CD8-positive, alpha-beta memory T cell (primary cell): ENCODE data around the gene UVSSA. TPM values are rescaled to one million over a fixed set of nuclear protein-coding genes. Genes with fewer than 3 reads are reported as not detected.

Experiments used
- CTCF ChIA-PET: fragments of 350-600 bp; sonication (Branson Sonifier 250); formaldehyde crosslinking; loops from one replicate; lab custom pipeline; 2021; ENCODE audit warnings: antibody characterized with exemption; lab: Charles Lee
- POLR2A ChIA-PET: fragments of 350-600 bp; sonication (Branson Sonifier 250); formaldehyde crosslinking; loops from one replicate; lab custom pipeline; 2021; ENCODE audit warnings: antibody characterized with exemption; lab: Charles Lee
- DNase-seq, 5 donors: peaks; one replicate each; pipeline versions ENCODE4 v3.0.0 to v3.0.0-alpha.2; 2020 to 2022; ENCODE audit warnings: mixed read lengths in 1 of 5
- H3K27ac ChIP-seq: one replicate; pipeline ENCODE4 v1.7.0; 2013; ENCODE audit warnings: low read depth, mild to moderate bottlenecking, low read length, moderate library complexity
- H3K27me3 ChIP-seq: 2 replicates; pipeline ENCODE4 v1.7.0; 2013; ENCODE audit warnings: low read length, mild to moderate bottlenecking; ENCODE audit not compliant: insufficient read depth, poor library complexity, severe bottlenecking
- H3K36me3 ChIP-seq: 2 replicates; pipeline ENCODE4 v1.7.0; 2013; ENCODE audit warnings: mild to moderate bottlenecking, low read length, moderate library complexity; ENCODE audit not compliant: insufficient read depth
- H3K4me1 ChIP-seq: 2 replicates; pipeline ENCODE4 v1.7.0; 2013; ENCODE audit warnings: mild to moderate bottlenecking, low read length, moderate library complexity; ENCODE audit not compliant: insufficient read depth
- H3K4me3 ChIP-seq: 2 replicates; pipeline ENCODE4 v1.7.0; 2013; ENCODE audit warnings: mild to moderate bottlenecking, low read length
- H3K9me3 ChIP-seq: 2 replicates; pipeline ENCODE4 v1.7.0; 2013; ENCODE audit warnings: mild to moderate bottlenecking, low read length
- H3K27ac Mint-ChIP-seq, 8 donors: one replicate each; pipeline ENCODE4 v1.8.0; 2020 to 2021; ENCODE audit warnings: mixed read lengths in 8 of 8, mild to moderate bottlenecking in 6 of 8, inconsistent platforms in 3 of 8, moderate library complexity in 3 of 8
- H3K27me3 Mint-ChIP-seq, 2 donors: one replicate each; pipeline ENCODE4 v1.8.0; 2020 to 2021; ENCODE audit warnings: mixed read lengths in 2 of 2, mild to moderate bottlenecking in 1 of 2, moderate library complexity in 1 of 2
- H3K36me3 Mint-ChIP-seq, 3 donors: one replicate each; pipeline ENCODE4 v1.8.0; 2020 to 2021; ENCODE audit warnings: mixed read lengths in 3 of 3, inconsistent platforms in 1 of 3, mild to moderate bottlenecking in 1 of 3
- H3K4me1 Mint-ChIP-seq, 3 donors: one replicate each; pipeline ENCODE4 v1.8.0; 2020 to 2021; ENCODE audit warnings: mixed read lengths in 3 of 3, inconsistent platforms in 1 of 3, mild to moderate bottlenecking in 1 of 3
- H3K4me3 Mint-ChIP-seq, 7 donors: one replicate each; pipeline ENCODE4 v1.8.0; 2020 to 2021; ENCODE audit warnings: mixed read lengths in 7 of 7, mild to moderate bottlenecking in 6 of 7, moderate library complexity in 4 of 7, inconsistent platforms in 2 of 7
- H3K9me3 Mint-ChIP-seq, 5 donors: one replicate each; pipeline ENCODE4 v1.8.0; 2020 to 2022; ENCODE audit warnings: mixed read lengths in 5 of 5, mild to moderate bottlenecking in 3 of 5, moderate library complexity in 2 of 5, inconsistent platforms in 1 of 5
- polyA plus RNA-seq: library from polyadenylated mRNA; unstranded; fragments of 300-500 nt; fragmentation: Illumina TruSeq; gene quantifications from one replicate; pipeline ENCODE4 v1.2.3, GENCODE V29; 2021
- total RNA-seq, 2 experiments: library from RNA; stranded (reverse); gene quantifications; one replicate each; pipeline ENCODE4 v1.2.3, GENCODE V29; 2021

Gene UVSSA
- total and polyA plus RNA-seq, 3 experiments from 2014 or later = 6.9 to 19.0 (median 16.8) TPM

DNA sequence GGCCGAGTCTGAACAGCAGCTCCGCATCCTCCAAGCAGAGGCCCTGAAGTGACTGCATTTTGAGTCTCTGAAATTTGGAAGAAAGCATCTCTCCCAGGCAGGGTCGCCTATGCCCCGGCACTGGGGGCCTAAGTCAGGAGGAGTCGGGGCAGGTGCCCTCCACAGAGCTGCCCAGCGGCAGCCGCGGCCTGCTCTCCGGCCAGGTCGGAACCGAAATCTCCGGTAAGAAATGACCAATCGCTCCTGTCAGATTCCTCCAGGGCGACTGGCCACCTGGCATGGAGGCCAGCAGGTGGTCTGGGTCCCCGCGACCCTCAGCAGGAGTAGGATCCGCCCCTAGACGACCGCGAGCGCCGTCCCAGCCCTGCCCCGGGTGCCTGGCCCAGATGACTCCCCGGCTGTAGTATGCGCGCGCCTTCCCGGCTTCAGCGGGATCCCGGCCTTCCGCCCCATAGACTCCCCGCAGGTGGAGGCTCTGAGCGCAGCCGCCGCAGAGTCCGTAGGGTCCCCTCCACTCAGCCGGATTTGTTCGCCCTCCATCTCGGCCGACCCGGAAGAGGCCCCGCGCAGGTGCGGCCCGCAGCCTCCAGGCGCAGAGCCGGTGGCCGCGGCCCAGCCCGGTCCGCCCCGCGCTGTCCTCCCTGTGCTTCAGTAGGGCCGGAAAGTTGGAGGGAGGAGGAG lies 57.7 kb downstream of the UVSSA start:
- peaks cover 29 to 34% of the 10 kb centered on the region in 2 donors for H3K27me3 Mint-ChIP-seq

DNA sequence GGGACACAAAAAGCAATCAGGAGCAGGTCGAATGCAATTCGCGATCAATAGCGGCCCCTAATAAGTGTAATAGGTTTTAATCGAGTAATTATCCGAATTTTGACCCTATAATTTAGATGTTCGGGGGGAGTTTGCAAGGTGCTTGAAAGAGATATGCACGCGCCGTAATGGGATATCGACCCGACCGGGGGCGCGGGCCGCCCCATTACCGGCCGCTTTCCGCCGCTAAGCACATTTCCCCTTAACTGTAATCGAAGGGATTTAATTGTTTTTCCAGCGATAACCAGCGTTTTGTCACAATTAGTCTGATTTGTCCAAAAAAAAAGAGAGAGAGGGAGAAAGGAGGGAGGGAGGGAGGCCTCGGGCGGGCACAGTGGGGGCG lies 58.2 kb downstream of the UVSSA start:
- Histone ChIP-seq H3K4me3 (no peak overlapping the region), H3K36me3 (no peaks in the 10 kb centered on the region), H3K27ac (no peak overlapping the region), H3K4me1 (no peaks in the 10 kb centered on the region), H3K9me3 (no peaks in the 10 kb centered on the region), H3K27me3 (peaks cover 17% of the 10 kb centered on the region)
- Mint-ChIP-seq H3K4me3 (peak overlapping the region in 1 of 7 donors; percentile 19), H3K4me1 (peaks cover 0 to 8% (median 0%) of the 10 kb centered on the region in 3 donors), H3K27me3 (peaks cover 31 to 35% of the 10 kb centered on the region in 2 donors), H3K9me3 (peaks cover 0 to 2% (median 0%) of the 10 kb centered on the region in 5 donors), H3K27ac (no peak overlapping the region), H3K36me3 (peaks cover 0 to 1% (median 0%) of the 10 kb centered on the region in 3 donors)
- no peak for DNase-seq
- POLR2A ChIA-PET = no interaction called here
- CTCF ChIA-PET = no interaction called here

More for the DNA sequence above, 57.7 kb downstream of the UVSSA start:
- POLR2A ChIA-PET = no interaction called here
- Histone ChIP-seq H3K27me3 (peaks cover 15% of the 10 kb centered on the region), H3K4me1 (no peaks in the 10 kb centered on the region), H3K9me3 (no peaks in the 10 kb centered on the region), H3K4me3 (no peak overlapping the region), H3K36me3 (no peaks in the 10 kb centered on the region), H3K27ac (no peak overlapping the region)
- CTCF ChIA-PET = no interaction called here
- DNase-seq = no peak
- Mint-ChIP-seq H3K36me3 (peaks cover 0 to 1% (median 0%) of the 10 kb centered on the region in 3 donors), H3K4me3 (no peak overlapping the region), H3K27ac (no peak overlapping the region), H3K4me1 (peaks cover 0 to 8% (median 0%) of the 10 kb centered on the region in 3 donors), H3K9me3 (peaks cover 0 to 3% (median 2%) of the 10 kb centered on the region in 5 donors)

DNA sequence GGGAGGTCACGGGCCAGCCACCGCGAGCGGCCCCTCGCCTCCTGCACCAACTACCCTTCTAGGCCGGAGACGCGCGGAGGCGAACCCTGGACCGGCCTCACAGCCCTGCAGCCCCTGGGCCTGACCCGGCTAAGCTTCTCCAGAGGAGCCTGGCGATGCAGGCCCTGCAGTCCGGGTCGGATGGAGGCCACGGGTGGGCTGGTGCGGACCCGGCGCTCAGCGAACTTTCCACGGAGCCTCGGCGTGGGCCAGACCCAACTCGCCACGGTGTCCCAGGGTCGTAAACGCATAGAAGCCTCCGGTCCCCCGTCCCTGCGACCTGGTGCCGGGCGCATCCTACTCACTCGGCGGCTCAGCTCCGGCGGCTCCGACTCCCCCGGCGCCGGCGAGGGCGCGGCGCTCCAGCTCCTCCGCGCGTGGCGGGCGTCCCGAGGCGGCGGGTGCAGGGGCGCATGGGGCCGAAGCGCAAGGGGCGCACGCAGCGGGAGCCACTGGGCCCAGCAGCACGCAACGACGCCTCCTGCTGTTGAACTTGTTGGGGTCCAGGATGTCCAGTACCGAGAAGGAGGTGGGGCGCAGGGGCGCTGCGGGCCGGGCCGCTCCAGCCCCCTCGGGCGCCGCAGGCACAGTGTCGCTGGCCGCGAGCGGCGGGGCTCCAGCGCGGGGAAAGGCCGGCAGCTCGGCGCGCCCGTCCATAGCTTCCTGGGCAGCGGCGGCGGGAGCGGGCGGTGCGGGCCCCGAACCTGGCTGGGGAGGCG lies 58.8 kb downstream of the UVSSA start:
- Mint-ChIP-seq H3K4me1 (peaks cover 0 to 8% (median 0%) of the 10 kb centered on the region in 3 donors), H3K9me3 (peaks cover 0 to 2% (median 0%) of the 10 kb centered on the region in 5 donors), H3K27ac (no peak overlapping the region), H3K4me3 (no peak overlapping the region), H3K27me3 (peaks cover 32 to 40% of the 10 kb centered on the region in 2 donors), H3K36me3 (peaks cover 0 to 1% (median 0%) of the 10 kb centered on the region in 3 donors)
- no peak for DNase-seq
- Histone ChIP-seq H3K4me3 (no peak overlapping the region), H3K4me1 (no peaks in the 10 kb centered on the region), H3K9me3 (no peaks in the 10 kb centered on the region), H3K27me3 (peaks cover 17% of the 10 kb centered on the region), H3K36me3 (no peaks in the 10 kb centered on the region), H3K27ac (no peak overlapping the region)
- POLR2A ChIA-PET = no interaction called here
- CTCF ChIA-PET = no interaction called here

DNA sequence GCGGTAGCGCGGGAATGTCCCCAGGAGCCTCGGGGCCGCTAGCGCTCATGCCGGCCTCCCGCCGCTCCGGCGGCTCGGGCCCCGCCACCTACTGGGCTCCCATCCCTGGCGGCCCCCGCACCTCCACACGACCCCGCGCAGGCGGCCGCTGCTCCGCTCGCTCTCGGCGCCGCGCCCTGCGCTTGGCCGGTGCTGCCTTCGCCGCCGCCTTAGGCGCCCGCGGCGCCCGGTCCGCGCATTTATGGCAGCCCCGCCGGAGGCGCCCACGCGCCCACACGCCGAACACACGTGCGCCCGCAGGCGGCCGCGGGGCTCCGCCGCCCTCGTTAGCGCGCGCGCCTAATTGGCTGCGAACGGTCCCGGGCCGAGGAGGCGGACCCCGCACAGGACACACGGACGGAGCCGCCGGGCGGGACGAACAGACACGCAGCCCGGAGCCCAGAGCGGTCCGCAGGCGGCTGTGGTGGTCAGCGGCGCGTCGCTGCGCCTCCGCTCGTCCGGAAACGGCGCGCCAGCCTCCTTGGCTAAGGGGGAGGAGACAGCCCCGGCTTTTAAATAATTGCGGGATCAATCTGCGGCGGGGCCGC lies 59.5 kb downstream of the UVSSA start, which contains the start of gene NKX1-1:
TSS of gene NKX1-1 (minus strand) at position 49 of the 587 bp plus-strand sequence. CDS start at position 49, 0 bp downstream.
- ChIA-PET POLR2A (no interaction called here), CTCF (no interaction called here)
- H3K4me3 Mint-ChIP-seq = peak within 1 kb of the TSS in 1 of 7 donors; percentile 47
- H3K4me1 Mint-ChIP-seq = peaks cover 0 to 8% (median 0%) of the 10 kb centered on the region in 3 donors
- Histone ChIP-seq H3K27me3 (peaks cover 17% of the 10 kb centered on the region), H3K36me3 (no peaks in the 10 kb centered on the region), H3K9me3 (no peaks in the 10 kb centered on the region), H3K27ac (no peak within 1 kb of the TSS), H3K4me3 (no peak within 1 kb of the TSS), H3K4me1 (no peaks in the 10 kb centered on the region)
- peaks cover 38 to 46% of the 10 kb centered on the region in 2 donors for H3K27me3 Mint-ChIP-seq
- no peak for DNase-seq
- peaks cover 0 to 1% (median 0%) of the 10 kb centered on the region in 3 donors for H3K36me3 Mint-ChIP-seq
- H3K9me3 Mint-ChIP-seq = peaks cover 0 to 2% (median 0%) of the 10 kb centered on the region in 5 donors
- no peak within 1 kb of the TSS for H3K27ac Mint-ChIP-seq

DNA sequence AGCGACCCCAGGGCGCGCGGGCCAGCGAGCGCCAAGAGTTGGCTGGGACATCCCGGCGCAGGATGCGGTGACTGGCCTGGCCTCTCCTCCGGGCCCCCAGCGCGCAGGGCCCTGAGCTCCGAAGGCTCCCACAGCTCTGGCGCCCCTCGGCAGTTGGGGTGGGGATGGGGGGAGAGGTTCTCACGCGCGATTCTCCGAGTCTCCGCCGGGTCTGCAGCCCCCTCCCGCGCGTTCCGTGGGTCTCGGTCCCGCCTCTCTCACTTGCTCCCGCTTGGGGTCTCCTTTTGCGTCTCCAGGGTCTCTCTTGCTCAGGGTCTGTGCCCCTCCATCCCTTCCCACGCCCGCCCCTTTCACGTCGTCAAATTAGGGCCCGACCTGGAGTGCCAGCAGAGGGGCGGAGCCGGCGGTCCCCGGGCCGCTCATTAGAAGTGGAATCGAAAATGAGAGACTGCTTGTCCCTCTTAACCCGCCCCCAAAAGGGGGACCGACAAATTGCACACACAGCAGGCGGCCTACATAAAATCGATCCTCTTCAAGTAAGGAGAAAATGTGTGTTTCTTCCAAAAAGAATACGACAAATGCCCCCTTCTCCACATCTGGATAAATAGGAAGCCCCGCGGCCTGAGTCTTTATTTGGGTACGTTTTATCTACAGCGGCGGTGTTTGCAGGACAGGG lies 60.1 kb downstream of the UVSSA start:
- peaks cover 0 to 2% (median 0%) of the 10 kb centered on the region in 5 donors for H3K9me3 Mint-ChIP-seq
- H3K27me3 Mint-ChIP-seq = peaks cover 42 to 49% of the 10 kb centered on the region in 2 donors
- ChIA-PET CTCF (no interaction called here), POLR2A (no interaction called here)
- peaks cover 0 to 8% (median 0%) of the 10 kb centered on the region in 3 donors for H3K4me1 Mint-ChIP-seq
- H3K4me1 ChIP-seq = no peaks in the 10 kb centered on the region
- H3K27ac Mint-ChIP-seq = no peak overlapping the region
- H3K4me3 Mint-ChIP-seq = peak overlapping the region in 1 of 7 donors; percentile 47
- no peak overlapping the region for H3K27ac ChIP-seq
- peak in 1 of 5 donors; percentile 35 for DNase-seq
- no peak overlapping the region for H3K4me3 ChIP-seq
- H3K36me3 Mint-ChIP-seq = peaks cover 0 to 1% (median 0%) of the 10 kb centered on the region in 3 donors
- H3K9me3 ChIP-seq = no peaks in the 10 kb centered on the region
- no peaks in the 10 kb centered on the region for H3K36me3 ChIP-seq
- H3K27me3 ChIP-seq = peaks cover 12% of the 10 kb centered on the region

DNA sequence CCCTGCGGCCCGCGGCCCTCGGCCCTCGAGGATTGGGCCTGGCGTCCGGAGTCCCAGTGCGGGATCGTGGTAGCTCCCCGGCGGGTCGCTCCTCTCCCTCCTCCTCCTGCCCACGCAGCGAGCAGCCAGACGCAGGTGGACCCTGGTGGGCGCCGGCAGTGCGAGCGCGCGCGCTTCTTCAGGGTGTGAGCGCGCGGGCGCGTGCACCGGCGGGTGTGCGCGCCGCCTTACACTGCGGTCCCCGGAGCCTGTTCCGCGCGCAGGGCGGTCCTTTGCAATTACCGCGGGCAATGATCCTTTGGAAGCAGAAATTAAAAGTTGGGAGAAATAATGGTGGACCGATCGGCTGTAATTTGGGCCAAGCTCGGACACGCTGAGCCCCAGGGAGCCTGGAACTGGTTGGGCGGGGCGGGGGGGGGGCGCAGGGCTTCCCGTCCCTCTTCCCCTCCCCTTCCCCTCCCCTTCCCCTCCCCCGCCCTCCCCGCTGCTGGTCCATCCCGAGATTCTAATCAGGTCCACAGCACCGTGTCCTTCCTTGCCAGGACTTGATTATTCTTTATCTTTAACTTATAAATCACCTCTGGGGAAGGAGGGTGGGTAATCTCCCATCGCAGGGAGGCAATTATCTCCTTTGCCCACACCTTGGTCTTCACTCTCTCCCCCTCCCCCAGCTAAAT lies 60.8 kb downstream of the UVSSA start:
- H3K4me3 ChIP-seq = no peak overlapping the region
- H3K9me3 ChIP-seq = no peaks in the 10 kb centered on the region
- Mint-ChIP-seq H3K9me3 (peaks cover 0 to 2% (median 0%) of the 10 kb centered on the region in 5 donors), H3K4me1 (peaks cover 0 to 6% (median 0%) of the 10 kb centered on the region in 3 donors), H3K36me3 (peaks cover 0 to 1% (median 0%) of the 10 kb centered on the region in 3 donors), H3K27me3 (peaks cover 42 to 52% of the 10 kb centered on the region in 2 donors), H3K27ac (no peak overlapping the region), H3K4me3 (no peak overlapping the region)
- ChIA-PET POLR2A (no interaction called here), CTCF (no interaction called here)
- peaks cover 11% of the 10 kb centered on the region for H3K27me3 ChIP-seq
- no peak overlapping the region for H3K27ac ChIP-seq
- H3K36me3 ChIP-seq = no peaks in the 10 kb centered on the region
- H3K4me1 ChIP-seq = no peaks in the 10 kb centered on the region
- DNase-seq = no peak

DNA sequence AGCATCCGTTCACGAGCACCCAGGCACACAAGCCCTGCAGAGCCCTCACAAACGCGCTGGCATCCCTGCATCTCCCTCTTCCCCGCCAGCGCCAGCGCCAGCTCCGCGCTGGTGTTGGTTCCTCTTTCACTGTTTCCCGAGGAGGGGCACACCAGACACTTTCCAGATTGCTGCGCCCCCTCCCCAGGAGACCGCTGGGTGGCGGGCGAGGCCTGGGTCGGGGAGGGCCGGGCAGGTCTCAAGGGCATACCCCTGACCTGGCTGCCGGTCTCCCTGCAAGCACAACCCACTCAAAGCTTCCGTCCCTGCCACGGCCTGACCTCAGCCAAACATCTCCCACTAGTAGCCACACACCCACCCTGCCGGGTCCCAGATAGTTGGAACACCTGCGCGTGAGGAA lies 61.4 kb downstream of the UVSSA start:
- Histone ChIP-seq H3K27me3 (peaks cover 12% of the 10 kb centered on the region), H3K9me3 (no peaks in the 10 kb centered on the region), H3K27ac (no peak overlapping the region), H3K36me3 (no peaks in the 10 kb centered on the region), H3K4me1 (no peaks in the 10 kb centered on the region), H3K4me3 (no peak overlapping the region)
- Mint-ChIP-seq H3K27me3 (peaks cover 46 to 58% of the 10 kb centered on the region in 2 donors), H3K4me3 (no peak overlapping the region), H3K9me3 (peaks cover 0 to 2% (median 0%) of the 10 kb centered on the region in 5 donors), H3K27ac (peak overlapping the region in 1 of 8 donors; percentile 74), H3K4me1 (peaks cover 0 to 6% (median 0%) of the 10 kb centered on the region in 3 donors), H3K36me3 (peaks cover 0 to 1% (median 0%) of the 10 kb centered on the region in 3 donors)
- peak in 1 of 5 donors; percentile 37 for DNase-seq
- POLR2A ChIA-PET = no interaction called here
- CTCF ChIA-PET = no interaction called here
